Upper lobe of right lung (tissue), 1 donor: ENCODE data around the gene LONP2. TPM values are rescaled to one million over a fixed set of nuclear protein-coding genes. Genes with fewer than 3 reads are reported as not detected.
"Not testable (repeated sequence)": the region's sequence is repeated elsewhere in the genome, so short reads cannot be mapped to it uniquely, and the experiment has no call there.

Experiments
- ATAC-seq: fragments of 200-7000 bp; cut with Tn5 transposase; one replicate; pipeline ENCODE4 v1.9.1; 2020; ENCODE audit warnings: mild to moderate bottlenecking, moderate library complexity
- DNase-seq: peaks from one replicate; pipeline ENCODE4 v3.0.0-alpha.2; 2020
- H3K27ac ChIP-seq: fragments of 200-600 bp; one replicate; pipeline ENCODE4 v1.8.0; 2022
- H3K27me3 ChIP-seq: fragments of 200-600 bp; one replicate; pipeline ENCODE4 v1.8.0; 2022; ENCODE audit warnings: mild to moderate bottlenecking
- H3K36me3 ChIP-seq: fragments of 200-600 bp; one replicate; pipeline ENCODE4 v1.8.0; 2022
- H3K4me1 ChIP-seq: fragments of 200-600 bp; one replicate; pipeline ENCODE4 v1.8.0; 2022
- H3K4me3 ChIP-seq: fragments of 200-600 bp; one replicate; pipeline ENCODE4 v1.8.0; 2022; ENCODE audit warnings: mild to moderate bottlenecking
- H3K9me3 ChIP-seq: fragments of 200-600 bp; one replicate; pipeline ENCODE4 v1.8.0; 2022
- CTCF ChIP-seq: fragments of 200-600 bp; IDR thresholded peaks from one replicate; pipeline ENCODE4 v1.8.0; 2022; ENCODE audit warnings: antibody characterized with exemption
- intact Hi-C: fragments of 100-400 bp; cut with DNase I; formaldehyde crosslinking; loops from one replicate; pipeline ENCODE4 v1.11.0; 2022
- total RNA-seq: library from RNA; stranded (reverse); fragmentation: NEBNext Ultra II Directional; extraction: Animal tissue kit (Norgen Biotek cat#: 25700); gene quantifications from one replicate; pipeline ENCODE4 v1.2.1, GENCODE V29; 2021
- donor health status: DM: no; HTN: yes; CAD: no; lungs with severe emphysema.

LONP2 gene
- total RNA-seq, 1 donor from 2014 or later: 63.3 TPM

GRCh38 chr16:48232493-48233040 is 11.5 kb upstream of the LONP2 start:
- ATAC-seq (no peak), DNase-seq (no peak)
- H3K4me3 ChIP-seq: no peak overlapping the region
- no peak overlapping the region for H3K27ac ChIP-seq
- H3K27me3 ChIP-seq: no peaks in the 10 kb centered on the region
- no peak for TF ChIP-seq CTCF
- no peaks in the 10 kb centered on the region for H3K9me3 ChIP-seq
- intact Hi-C loops: no loop called here
- no peaks in the 10 kb centered on the region for H3K4me1 ChIP-seq
- no peaks in the 10 kb centered on the region for H3K36me3 ChIP-seq

- Histone ChIP-seq H3K4me3 (no peak overlapping the region), H3K9me3 (no peaks in the 10 kb centered on the region), H3K36me3 (no peaks in the 10 kb centered on the region), H3K27ac (no peak overlapping the region), H3K4me1 (no peaks in the 10 kb centered on the region), H3K27me3 (no peaks in the 10 kb centered on the region)
- no peak for TF ChIP-seq CTCF
- intact Hi-C loops: no loop called here
- no peak for DNase-seq
- no peak for ATAC-seq
Observed at GRCh38 chr16:48234630-48235029, 9.5 kb upstream of the LONP2 start.

- TF ChIP-seq CTCF: no peak
- H3K4me3 ChIP-seq: no peak overlapping the region
- H3K36me3 ChIP-seq: no peaks in the 10 kb centered on the region
- H3K4me1 ChIP-seq: no peaks in the 10 kb centered on the region
- no peaks in the 10 kb centered on the region for H3K27me3 ChIP-seq
- no peaks in the 10 kb centered on the region for H3K9me3 ChIP-seq
- H3K27ac ChIP-seq: no peak overlapping the region
- DNase-seq: no peak
- intact Hi-C loops: no loop called here
- ATAC-seq: no peak
Observed at GRCh38 chr16:48235058-48235555, 9.0 kb upstream of the LONP2 start.

DNA sequence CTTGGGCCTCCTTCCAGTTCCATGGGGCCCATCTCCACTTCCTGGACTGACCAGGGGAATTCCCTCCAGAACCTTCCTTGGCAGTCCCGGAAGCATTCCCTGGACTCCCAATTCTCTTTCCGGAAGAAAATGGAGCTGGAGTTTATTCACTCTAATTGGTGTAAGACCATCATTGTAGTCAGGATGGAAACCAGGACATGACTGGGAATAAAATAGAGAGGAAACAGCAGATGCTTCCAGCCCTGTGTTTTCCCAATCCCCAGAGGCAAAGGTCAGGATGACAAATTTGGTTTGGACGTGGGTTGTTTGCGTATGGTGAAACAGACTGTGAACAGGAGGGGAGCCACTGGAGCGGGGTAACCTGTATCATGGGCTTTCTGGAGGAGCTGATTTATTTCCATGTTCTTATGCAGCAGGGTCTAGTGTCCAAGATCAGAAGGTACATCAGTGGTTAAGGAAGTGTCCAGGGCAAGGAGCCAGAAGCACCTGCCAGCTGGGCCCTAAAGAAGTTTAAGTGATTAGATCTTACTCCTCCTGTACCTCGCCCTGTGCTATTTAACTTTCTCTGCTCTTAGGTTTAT is 8.5 kb upstream of the LONP2 start:
- Histone ChIP-seq H3K36me3 (no peaks in the 10 kb centered on the region), H3K9me3 (no peaks in the 10 kb centered on the region)
- ATAC-seq: no peak

GRCh38 chr16:48236286-48236685 is 7.8 kb upstream of the LONP2 start:
- no peak for TF ChIP-seq CTCF
- H3K36me3 ChIP-seq: no peaks in the 10 kb centered on the region
- intact Hi-C loops: no loop called here
- H3K9me3 ChIP-seq: no peaks in the 10 kb centered on the region
- no peak overlapping the region for H3K4me3 ChIP-seq
- H3K4me1 ChIP-seq: no peaks in the 10 kb centered on the region
- no peak for ATAC-seq
- H3K27me3 ChIP-seq: no peaks in the 10 kb centered on the region
- DNase-seq: no peak
- H3K27ac ChIP-seq: no peak overlapping the region

More for the DNA sequence above, 8.5 kb upstream of the LONP2 start:
- H3K4me1 ChIP-seq: no peaks in the 10 kb centered on the region
- DNase-seq: no peak
- no peaks in the 10 kb centered on the region for H3K27me3 ChIP-seq
- no peak for TF ChIP-seq CTCF
- H3K4me3 ChIP-seq: no peak overlapping the region
- no peak overlapping the region for H3K27ac ChIP-seq
- intact Hi-C loops: no loop called here

- intact Hi-C loops, H3K27ac ChIP-seq: not testable (repeated sequence)
Observed at GRCh38 chr16:48240147-48240546, 4.0 kb upstream of the LONP2 start.

More at GRCh38 chr16:48240147-48240546, 4.0 kb upstream of the LONP2 start:
- not testable (repeated sequence) for ATAC-seq, DNase-seq, H3K4me1 ChIP-seq, H3K9me3 ChIP-seq, H3K27me3 ChIP-seq, H3K4me3 ChIP-seq, H3K36me3 ChIP-seq
